Measurements from ENCODE around the gene MMP24OS.

The MMP24OS gene

DNA sequence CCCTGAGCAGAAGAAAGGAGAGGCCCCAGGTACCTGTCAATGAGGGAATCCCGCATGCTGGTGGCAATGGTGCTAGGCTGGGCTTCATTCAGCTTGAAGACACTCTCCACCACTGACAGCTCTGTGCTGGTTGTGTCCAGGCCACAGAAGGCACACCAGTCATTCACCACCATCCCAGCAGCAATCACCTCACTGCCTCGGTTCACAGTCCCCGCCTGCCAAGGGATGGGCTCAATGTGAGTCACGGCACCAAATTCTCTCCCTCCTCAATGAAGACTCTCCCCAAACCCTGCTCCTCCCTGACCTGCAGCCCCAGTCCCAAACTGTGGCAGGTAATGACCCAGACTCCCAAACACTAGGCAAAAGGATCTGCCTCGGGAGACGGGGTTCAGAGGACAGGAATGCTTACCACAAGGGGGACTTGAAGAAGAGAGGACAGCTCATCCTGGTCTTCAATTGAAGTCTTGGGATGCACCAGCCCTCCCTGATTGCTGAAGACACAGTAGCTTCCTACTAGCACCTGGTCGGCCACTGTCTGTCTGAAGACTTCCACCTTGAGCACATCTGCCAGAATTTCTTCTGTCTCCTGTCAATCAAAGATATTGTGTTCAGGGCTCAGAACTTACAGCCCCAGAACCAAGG is 1.7 kb upstream of the MMP24OS start:
- TF ChIP-seq ELF4 (IDR thresholded peaks at IDR 0.05) (no peak), FOXM1 (IDR thresholded peaks at IDR 0.05; ENCODE audit: borderline replicate concordance) (no peak), FOXA1 (IDR thresholded peaks at IDR 0.05) (no peak)
- CTCF ChIA-PET: interaction anchor here (0.9 kb wide), 1 partner anchor 135 kb away, joined by 3 read pairs; no protein-coding TSS in a partner anchor
- POLR2A ChIA-PET: interaction anchor here (1.0 kb wide), 1 partner anchor 175 kb away, joined by 3 read pairs; no protein-coding TSS in a partner anchor
- no peak for DNase-seq (ENCODE audit: extremely low spot score)

DNA sequence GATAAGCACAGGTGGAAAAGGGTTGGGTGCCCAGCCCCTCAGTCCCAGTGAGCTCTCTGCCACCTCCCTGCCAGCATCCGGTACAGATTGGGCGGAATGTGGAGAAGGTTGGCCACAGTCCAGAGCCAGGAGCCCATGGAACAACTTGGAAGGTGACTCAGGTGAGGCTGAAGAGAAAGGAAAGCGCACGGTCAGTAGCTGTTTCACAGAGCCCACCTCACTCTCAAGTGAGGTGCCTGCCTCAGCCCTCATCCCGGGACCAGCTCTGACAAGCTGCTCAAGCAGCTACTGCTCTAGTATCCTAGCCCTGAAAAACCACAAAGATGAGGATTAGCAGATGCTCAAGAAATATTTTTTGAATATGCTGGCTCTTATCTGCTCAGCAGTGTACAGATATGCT is 1.1 kb upstream of the MMP24OS start:
- ChIA-PET CTCF (interaction anchor here (0.9 kb wide), 1 partner anchor 134 kb away, joined by 3 read pairs; no protein-coding TSS in a partner anchor), POLR2A (interaction anchor here (1.0 kb wide), 1 partner anchor 176 kb away, joined by 3 read pairs; no protein-coding TSS in a partner anchor)
- TF ChIP-seq SUZ12 (IDR thresholded peaks at IDR 0.05) (no peak), SP1 (IDR thresholded peaks at IDR 0.05) (no peak), L3MBTL2 (conservative IDR thresholded peaks at IDR 0.05) (no peak), CTBP1 (IDR thresholded peaks at IDR 0.05; ENCODE audit: borderline replicate concordance) (no peak), ARNT (IDR thresholded peaks at IDR 0.05) (no peak), TARDBP (IDR thresholded peaks at IDR 0.05) (no peak), ZNF384 (IDR thresholded peaks at IDR 0.05) (no peak), BHLHE40 (IDR thresholded peaks at IDR 0.05; ENCODE audit: borderline replicate concordance) (no peak), LEF1 (IDR thresholded peaks at IDR 0.05; ENCODE audit: borderline replicate concordance) (no peak), FOXM1 (IDR thresholded peaks at IDR 0.05; ENCODE audit: borderline replicate concordance) (no peak), FOXA1 (IDR thresholded peaks at IDR 0.05) (no peak), FOXK2 (IDR thresholded peaks at IDR 0.05) (no peak), PKNOX1 (IDR thresholded peaks at IDR 0.05) (no peak), HDGF (IDR thresholded peaks at IDR 0.05; ENCODE audit: borderline replicate concordance) (no peak), NFRKB (IDR thresholded peaks at IDR 0.05) (no peak), ELF4 (IDR thresholded peaks at IDR 0.05) (no peak)
- DNase-seq (ENCODE audit: extremely low spot score): no peak

- no peak for DNase-seq (ENCODE audit: extremely low spot score)
- ChIA-PET POLR2A (no interaction called here), CTCF (interaction anchor here (1.3 kb wide), 1 partner anchor 8 kb away, joined by 4 read pairs; no protein-coding TSS in a partner anchor)
Measured at GRCh38 chr20:35277127-35277526, 795 bp downstream of the MMP24OS start.

DNA sequence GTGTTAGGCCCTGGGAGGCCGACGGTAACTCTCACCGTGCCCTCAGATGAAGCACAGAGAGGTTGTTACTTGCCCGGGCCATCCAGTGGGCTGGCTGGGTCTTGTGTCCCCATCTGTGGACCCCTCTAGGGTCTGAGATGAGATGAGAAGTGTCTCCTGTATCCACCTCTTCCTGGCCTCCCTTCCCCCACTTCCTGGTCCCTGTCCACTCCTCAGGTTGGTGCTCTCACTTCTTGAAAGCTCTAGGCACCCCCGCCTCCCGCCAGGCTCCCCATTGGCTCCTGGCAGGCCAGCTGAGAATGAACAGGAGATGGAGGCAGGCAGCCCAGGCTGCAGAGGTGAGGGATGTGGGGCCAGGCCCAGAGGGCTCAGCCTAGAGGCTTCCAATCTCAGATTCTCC is 1.5 kb downstream of the MMP24OS start:
- CTCF ChIA-PET: no interaction called here
- DNase-seq (ENCODE audit: extremely low spot score): no peak
- TF ChIP-seq FOXK2 (IDR thresholded peaks at IDR 0.05) (no peak), HDGF (IDR thresholded peaks at IDR 0.05; ENCODE audit: borderline replicate concordance) (no peak), BHLHE40 (IDR thresholded peaks at IDR 0.05; ENCODE audit: borderline replicate concordance) (no peak), FOXM1 (IDR thresholded peaks at IDR 0.05; ENCODE audit: borderline replicate concordance) (no peak), FOXA1 (IDR thresholded peaks at IDR 0.05) (no peak), ARNT (IDR thresholded peaks at IDR 0.05) (no peak), PKNOX1 (IDR thresholded peaks at IDR 0.05) (no peak), TARDBP (IDR thresholded peaks at IDR 0.05) (no peak), SUZ12 (IDR thresholded peaks at IDR 0.05) (no peak), ZNF384 (IDR thresholded peaks at IDR 0.05) (no peak), CTBP1 (IDR thresholded peaks at IDR 0.05; ENCODE audit: borderline replicate concordance) (no peak), ELF4 (IDR thresholded peaks at IDR 0.05) (no peak), NFRKB (IDR thresholded peaks at IDR 0.05) (no peak), SP1 (IDR thresholded peaks at IDR 0.05) (no peak), L3MBTL2 (conservative IDR thresholded peaks at IDR 0.05) (no peak), LEF1 (IDR thresholded peaks at IDR 0.05; ENCODE audit: borderline replicate concordance) (no peak)
- POLR2A ChIA-PET: interaction anchor here (3.1 kb wide), 1 partner anchor 8 kb away, joined by 11 read pairs; the partner anchor contains the start of gene EIF6

More at GRCh38 chr20:35277127-35277526, 795 bp downstream of the MMP24OS start:
- TF ChIP-seq TARDBP (IDR thresholded peaks at IDR 0.05) (no peak), ARNT (IDR thresholded peaks at IDR 0.05) (no peak), FOXA1 (IDR thresholded peaks at IDR 0.05) (no peak), HDGF (IDR thresholded peaks at IDR 0.05; ENCODE audit: borderline replicate concordance) (no peak), ZNF384 (IDR thresholded peaks at IDR 0.05) (no peak), L3MBTL2 (conservative IDR thresholded peaks at IDR 0.05) (no peak), CTBP1 (IDR thresholded peaks at IDR 0.05; ENCODE audit: borderline replicate concordance) (no peak), FOXM1 (IDR thresholded peaks at IDR 0.05; ENCODE audit: borderline replicate concordance) (no peak), SP1 (IDR thresholded peaks at IDR 0.05) (no peak), LEF1 (IDR thresholded peaks at IDR 0.05; ENCODE audit: borderline replicate concordance) (no peak), BHLHE40 (IDR thresholded peaks at IDR 0.05; ENCODE audit: borderline replicate concordance) (no peak), SUZ12 (IDR thresholded peaks at IDR 0.05) (no peak), FOXK2 (IDR thresholded peaks at IDR 0.05) (no peak), NFRKB (IDR thresholded peaks at IDR 0.05) (no peak), PKNOX1 (IDR thresholded peaks at IDR 0.05) (no peak), ELF4 (IDR thresholded peaks at IDR 0.05) (no peak)

GRCh38 chr20:35275741-35276251 is 2.1 kb downstream of the MMP24OS start:
- CTCF ChIA-PET: no interaction called here
- TF ChIP-seq ELF4 (IDR thresholded peaks at IDR 0.05): no peak
- no peak for TF ChIP-seq L3MBTL2 (conservative IDR thresholded peaks at IDR 0.05)
- no peak for TF ChIP-seq HDGF (IDR thresholded peaks at IDR 0.05; ENCODE audit: borderline replicate concordance)
- no peak for TF ChIP-seq BHLHE40 (IDR thresholded peaks at IDR 0.05; ENCODE audit: borderline replicate concordance)
- no peak for TF ChIP-seq FOXA1 (IDR thresholded peaks at IDR 0.05)
- TF ChIP-seq ARNT (IDR thresholded peaks at IDR 0.05): no peak
- TF ChIP-seq SUZ12 (IDR thresholded peaks at IDR 0.05): no peak
- no peak for TF ChIP-seq FOXK2 (IDR thresholded peaks at IDR 0.05)
- no peak for TF ChIP-seq NFRKB (IDR thresholded peaks at IDR 0.05)
- no peak for TF ChIP-seq PKNOX1 (IDR thresholded peaks at IDR 0.05)
- no peak for TF ChIP-seq ZNF384 (IDR thresholded peaks at IDR 0.05)
- TF ChIP-seq LEF1 (IDR thresholded peaks at IDR 0.05; ENCODE audit: borderline replicate concordance): no peak
- no peak for TF ChIP-seq FOXM1 (IDR thresholded peaks at IDR 0.05; ENCODE audit: borderline replicate concordance)
- TF ChIP-seq TARDBP (IDR thresholded peaks at IDR 0.05): no peak
- no peak for TF ChIP-seq SP1 (IDR thresholded peaks at IDR 0.05)
- TF ChIP-seq CTBP1 (IDR thresholded peaks at IDR 0.05; ENCODE audit: borderline replicate concordance): no peak
- DNase-seq (ENCODE audit: extremely low spot score): no peak
- POLR2A ChIA-PET: interaction anchor here (3.1 kb wide), 1 partner anchor 9 kb away, joined by 11 read pairs; the partner anchor contains the start of gene EIF6

Data from HEK293T (cell line).